ENCODE results near the gene ZNF169.
"Not testable (repeated sequence)": the region's sequence is repeated elsewhere in the genome, so short reads cannot be mapped to it uniquely, and the experiment has no call there.

DNA sequence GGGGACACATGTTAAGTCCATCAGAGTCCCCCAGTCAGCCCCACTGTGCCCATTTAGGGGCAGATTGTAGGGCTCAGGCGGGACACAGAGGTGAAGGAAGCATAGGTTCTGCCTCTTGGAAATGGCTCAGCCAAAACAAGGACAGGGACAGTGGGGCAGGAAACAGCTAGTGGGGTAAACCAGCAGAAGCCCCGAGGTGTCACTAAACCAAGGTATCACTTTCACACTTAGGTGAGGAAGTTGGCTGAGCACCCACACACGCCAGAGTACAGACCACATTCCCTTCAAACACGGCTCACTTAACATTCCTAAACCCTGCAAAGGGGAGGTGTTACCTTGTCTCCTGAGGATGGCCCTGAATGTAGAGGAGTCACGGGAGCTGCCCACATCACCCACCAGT lies 57.1 kb downstream of the ZNF169 start:
- TF ChIP-seq FOXK2 (IDR thresholded peaks at IDR 0.05); SP1 (IDR thresholded peaks at IDR 0.05); FOXM1 (IDR thresholded peaks at IDR 0.05; ENCODE audit: borderline replicate concordance): not testable (repeated sequence)
